C4-2B (cell line): ENCODE results near the gene CCDC88C.

Experiments
- H3K27ac ChIP-seq: fragments of 450-650 bp; 2 replicates; pipeline ENCODE4 v1.5.1; 2017
- ZFX ChIP-seq: fragments of 450-650 bp; IDR thresholded peaks from 2 replicates; pipeline ENCODE4 v1.6.1; 2017
- TF ChIP-seq, protein P1 (sequence below): fragments of 450-650 bp; conservative IDR thresholded peaks from 2 replicates; pipeline ENCODE4 v1.5.1; 2017; ENCODE audit warnings: mild to moderate bottlenecking

CCDC88C gene

DNA sequence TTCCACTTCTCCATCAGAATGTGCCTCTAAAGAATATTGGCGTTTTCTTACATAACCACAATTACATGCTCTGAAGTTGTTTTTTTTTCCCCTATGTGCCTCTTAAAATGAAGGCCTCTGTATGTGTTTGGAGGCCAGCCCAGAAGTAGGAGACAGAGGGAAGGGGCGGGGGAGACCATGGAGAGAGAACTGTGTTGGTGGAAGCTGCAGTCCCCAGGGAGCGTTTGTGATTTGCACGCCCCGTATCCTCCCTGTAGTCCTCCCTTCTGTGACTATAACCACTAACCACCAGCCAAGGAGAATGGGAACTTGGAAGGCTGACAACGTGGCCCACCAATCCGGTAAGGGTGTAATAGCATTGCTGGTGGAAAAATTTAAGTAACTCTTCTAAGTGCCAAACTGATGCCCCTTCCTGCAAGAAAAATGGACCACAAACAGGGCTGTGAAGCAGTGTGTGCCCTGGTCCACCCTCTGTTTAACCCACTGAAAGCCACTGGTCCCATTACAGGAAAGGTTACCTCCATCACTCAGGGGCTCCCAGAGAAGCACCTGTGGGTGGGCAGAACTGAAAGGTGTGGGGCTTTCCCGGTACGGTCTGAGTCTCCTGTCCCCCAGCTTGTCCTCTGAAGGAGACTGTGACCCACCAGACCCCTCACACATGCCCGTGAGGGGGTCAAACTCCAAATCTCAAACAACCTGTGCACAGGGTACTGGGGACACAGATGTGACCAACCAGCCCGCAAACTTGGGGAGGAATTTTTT is 36.8 kb downstream of the CCDC88C start:
- no peak for TF ChIP-seq ZFX
- TF ChIP-seq, protein P1, sequence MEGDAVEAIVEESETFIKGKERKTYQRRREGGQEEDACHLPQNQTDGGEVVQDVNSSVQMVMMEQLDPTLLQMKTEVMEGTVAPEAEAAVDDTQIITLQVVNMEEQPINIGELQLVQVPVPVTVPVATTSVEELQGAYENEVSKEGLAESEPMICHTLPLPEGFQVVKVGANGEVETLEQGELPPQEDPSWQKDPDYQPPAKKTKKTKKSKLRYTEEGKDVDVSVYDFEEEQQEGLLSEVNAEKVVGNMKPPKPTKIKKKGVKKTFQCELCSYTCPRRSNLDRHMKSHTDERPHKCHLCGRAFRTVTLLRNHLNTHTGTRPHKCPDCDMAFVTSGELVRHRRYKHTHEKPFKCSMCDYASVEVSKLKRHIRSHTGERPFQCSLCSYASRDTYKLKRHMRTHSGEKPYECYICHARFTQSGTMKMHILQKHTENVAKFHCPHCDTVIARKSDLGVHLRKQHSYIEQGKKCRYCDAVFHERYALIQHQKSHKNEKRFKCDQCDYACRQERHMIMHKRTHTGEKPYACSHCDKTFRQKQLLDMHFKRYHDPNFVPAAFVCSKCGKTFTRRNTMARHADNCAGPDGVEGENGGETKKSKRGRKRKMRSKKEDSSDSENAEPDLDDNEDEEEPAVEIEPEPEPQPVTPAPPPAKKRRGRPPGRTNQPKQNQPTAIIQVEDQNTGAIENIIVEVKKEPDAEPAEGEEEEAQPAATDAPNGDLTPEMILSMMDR: no peak
- H3K27ac ChIP-seq: peak overlapping the region; percentile 82

DNA sequence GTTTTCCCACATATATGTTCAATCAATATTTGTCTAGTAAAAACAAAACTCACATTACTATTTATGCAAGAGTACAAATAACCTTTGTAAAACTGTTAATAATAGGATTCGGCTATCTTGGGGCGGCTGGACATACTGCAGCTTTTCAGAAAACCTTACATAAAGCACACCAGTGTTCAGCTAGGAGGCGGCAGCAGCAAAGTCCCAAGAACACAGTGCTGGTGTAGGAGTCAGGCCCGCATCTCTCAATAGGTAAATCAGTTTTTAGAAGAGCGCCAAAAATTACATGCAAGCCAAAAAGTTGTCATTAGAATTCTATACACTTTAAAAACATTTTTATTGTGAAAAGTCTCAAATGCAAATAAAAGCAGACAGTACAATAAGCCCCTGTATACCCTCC is 37.5 kb downstream of the CCDC88C start:
- H3K27ac ChIP-seq: peak overlapping the region; percentile 82
- TF ChIP-seq, protein P1: no peak
- TF ChIP-seq ZFX: no peak

DNA sequence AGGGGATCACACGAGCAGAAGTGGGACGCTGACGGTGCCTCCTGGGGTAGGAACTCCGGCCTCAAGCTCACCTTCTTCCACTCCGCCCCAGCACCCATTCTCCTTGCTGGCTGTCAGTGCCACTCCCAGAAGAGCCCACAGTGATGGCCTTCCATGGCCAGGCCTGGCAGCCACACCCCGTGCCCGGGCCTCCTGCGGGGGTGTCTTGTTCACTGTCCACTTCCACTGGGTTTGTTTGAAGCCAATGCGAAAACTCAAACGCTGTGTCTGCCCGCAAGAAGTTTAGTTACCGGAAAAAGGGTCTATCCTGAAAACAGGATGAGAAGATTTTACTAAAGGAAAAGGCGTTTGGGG is 38.1 kb downstream of the CCDC88C start:
- H3K27ac ChIP-seq: peak overlapping the region; percentile 82

DNA sequence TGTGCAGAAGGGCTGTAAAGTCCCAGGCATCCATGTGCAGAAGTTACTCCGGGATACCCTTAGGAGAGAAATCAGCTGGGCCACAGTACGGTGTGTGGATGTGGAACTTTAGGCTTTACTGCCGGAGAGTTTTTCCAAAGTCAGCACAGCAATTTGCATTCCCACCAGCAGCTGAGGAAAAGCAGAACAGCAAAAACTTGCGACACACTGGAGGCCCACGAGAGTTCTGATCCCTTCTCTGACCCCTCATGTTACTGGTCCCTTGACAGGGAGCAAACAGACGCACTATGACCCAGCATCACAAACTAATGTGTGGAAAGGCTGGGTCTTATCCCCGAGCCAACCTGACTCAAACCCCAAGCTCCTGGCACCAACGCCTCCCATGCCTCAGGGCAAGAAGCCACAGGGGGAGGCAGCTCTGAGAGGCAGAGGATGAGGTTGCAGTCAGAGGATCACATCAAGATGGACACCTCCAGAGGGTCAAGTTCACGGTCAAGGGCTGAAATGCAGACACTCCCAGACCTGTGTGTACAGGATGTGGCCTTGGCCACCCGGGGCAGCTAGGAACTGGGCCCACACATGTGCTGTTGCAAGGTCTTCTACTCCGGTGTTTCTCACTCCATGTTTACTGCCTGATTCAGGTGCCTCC is 38.6 kb downstream of the CCDC88C start:
- H3K27ac ChIP-seq: peak overlapping the region; percentile 82
- TF ChIP-seq, protein P1: no peak
- TF ChIP-seq ZFX: no peak

More for the DNA sequence above, 38.1 kb downstream of the CCDC88C start:
- TF ChIP-seq, protein P1: no peak
- TF ChIP-seq ZFX: no peak

DNA sequence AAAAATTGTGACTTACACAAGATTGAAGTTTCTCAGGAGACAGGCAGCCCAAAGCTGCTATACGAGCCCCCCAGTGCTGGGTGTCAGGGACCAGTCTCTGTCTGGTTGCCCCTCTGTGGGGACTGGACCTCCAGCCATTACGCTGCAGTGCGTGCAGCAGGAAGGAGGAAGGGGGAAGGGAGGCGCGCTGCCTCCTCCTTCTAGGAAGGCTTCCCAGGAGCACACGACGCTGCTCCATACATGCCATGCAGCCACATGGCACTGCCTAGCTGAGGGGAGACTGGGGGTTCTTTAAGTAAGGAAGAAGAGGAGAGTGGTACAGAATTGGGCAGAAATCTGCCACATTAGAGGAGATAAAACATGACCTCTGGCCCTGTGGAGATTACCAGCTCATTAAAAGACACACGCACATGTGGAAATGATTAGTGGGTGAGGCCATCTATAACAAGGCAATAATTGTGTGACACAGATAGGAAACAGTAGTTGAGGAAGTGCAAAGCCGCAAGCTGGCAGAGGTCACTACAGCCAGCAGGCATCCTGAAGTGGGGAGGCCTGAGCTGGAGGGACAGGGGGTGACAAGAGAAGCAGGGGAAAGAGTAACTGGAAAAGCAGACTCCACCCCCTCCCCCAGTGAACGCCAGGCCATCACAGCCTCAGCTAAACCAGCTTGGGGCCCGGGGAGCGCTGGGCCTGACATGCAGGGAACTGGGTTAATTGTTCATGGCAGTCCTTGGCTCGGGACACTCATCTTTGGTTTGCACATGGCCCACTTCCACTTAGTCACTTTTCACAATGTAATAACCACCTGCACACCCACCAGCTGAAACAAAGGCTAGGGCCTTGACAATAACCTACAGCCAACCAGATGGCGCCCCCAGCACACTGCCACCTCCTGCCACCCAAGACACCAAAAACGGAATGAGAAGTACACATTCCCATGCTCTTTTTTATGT is 39.6 kb downstream of the CCDC88C start:
- H3K27ac ChIP-seq: peak overlapping the region; percentile 82

DNA sequence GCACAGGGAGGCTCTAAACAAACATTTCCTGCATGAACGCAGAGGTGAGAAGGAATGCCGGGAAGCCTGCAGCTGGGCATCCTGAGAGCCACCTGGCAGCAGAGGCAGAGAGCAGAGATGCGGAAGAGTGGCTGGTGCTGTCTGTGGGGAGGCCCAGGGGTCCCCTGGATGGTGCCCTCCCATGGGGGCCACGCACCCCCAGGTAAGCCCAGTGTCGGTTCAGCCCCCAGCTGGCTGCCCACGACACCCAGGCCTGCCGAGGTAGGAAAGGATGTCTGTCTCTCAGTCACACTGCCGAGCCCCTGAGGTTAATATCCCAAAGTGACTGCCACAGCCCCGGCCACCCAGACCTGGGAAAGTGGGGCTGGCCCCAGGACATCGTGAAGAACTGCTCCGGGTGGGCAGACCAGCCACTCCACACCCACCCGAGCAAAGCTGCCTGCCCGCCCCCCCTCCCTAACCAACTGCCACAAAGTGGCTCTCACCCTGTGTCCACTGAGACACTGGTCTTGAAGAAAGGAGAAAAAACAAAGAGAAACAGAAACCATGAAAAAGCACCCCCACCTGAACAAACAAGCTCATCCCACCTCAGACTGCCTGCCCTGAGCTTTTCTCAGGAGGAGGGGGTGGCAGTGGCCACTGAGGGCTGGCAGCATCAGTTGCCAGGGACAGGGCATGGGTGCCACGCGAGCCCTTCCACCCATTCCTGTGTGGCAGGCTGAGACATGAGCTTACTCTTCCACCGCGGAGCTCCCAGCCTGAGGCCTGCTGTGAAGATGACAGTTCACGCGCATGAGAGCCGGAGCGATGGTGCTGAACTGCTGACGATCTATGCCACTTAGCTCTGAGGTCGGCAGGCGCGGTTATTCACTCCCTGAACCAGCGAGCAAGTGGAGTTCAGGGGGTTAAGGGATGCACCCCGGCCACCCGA is 40.8 kb downstream of the CCDC88C start:
- peak overlapping the region; percentile 76; the same call in 1 of the 2 replicates for H3K27ac ChIP-seq

More for the DNA sequence above, 39.6 kb downstream of the CCDC88C start:
- TF ChIP-seq ZFX: no peak
- TF ChIP-seq, protein P1: no peak

More for the DNA sequence above, 40.8 kb downstream of the CCDC88C start:
- TF ChIP-seq, protein P1: no peak
- TF ChIP-seq ZFX: no peak
